H1 (cell line): Measurements from ENCODE around the gene LDLRAD4. TPM values are rescaled to one million over a fixed set of nuclear protein-coding genes. Genes with fewer than 3 reads are reported as not detected.

Experiments
- CREB1 ChIP-seq: IDR thresholded peaks from 2 replicates; pipeline ENCODE4 v1.6.1; 2012; ENCODE audit warnings: inconsistent platforms
- USF2 ChIP-seq: IDR thresholded peaks from 2 replicates; pipeline ENCODE4 v1.6.1; 2011; ENCODE audit warnings: low read length, improper control_type of control experiment
- polyA plus RNA-seq, 7 experiments: library from polyadenylated mRNA; depleted of rRNA in 3 of 7; stranded (reverse) in 5 of 7; unstranded in 2 of 7; fragments of >200 nt in 5 of 7; fragments of 200-250 nt in 2 of 7; gene quantifications; 1 replicate in 5 of 7; 2 replicates in 1 of 7; 4 replicates in 1 of 7; pipeline versions ENCODE4 v1.2.1 to v1.2.3, GENCODE V29; 2011 to 2013; ENCODE audit warnings: missing spikeins in 2 of 7, mixed read lengths in 2 of 7
- total RNA-seq: library from RNA; stranded (reverse); fragmentation: NEBNext Ultra II Directional; extraction: Animal tissue kit (Norgen Biotek cat#: 25700); gene quantifications from 2 replicates; pipeline ENCODE4 v1.2.1, GENCODE V29; 2021

Gene LDLRAD4
- total and polyA plus RNA-seq, 2 of the 8 experiments (the other 6 are each of a cell fraction or from before 2014, with no cell fraction given) = 0.77 to 1.4 TPM

DNA sequence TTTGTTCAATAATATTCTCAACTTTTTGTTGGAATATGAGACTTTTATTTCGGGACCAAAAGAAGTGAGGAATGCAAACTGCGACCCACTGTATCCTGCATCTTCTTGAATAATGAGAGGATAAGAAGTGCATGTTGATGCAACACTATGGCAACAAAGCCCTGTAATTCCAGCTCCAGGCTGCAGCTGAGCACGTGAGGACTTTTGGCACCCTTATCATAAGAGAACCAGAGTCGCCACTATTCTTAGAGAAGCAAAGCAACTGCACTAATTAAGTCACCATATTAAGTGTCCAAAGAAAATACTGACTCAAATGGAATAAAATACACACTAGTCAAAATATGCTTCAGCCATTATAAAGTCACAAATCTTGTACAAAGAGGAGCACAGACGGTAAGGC lies 441.9 kb downstream of the LDLRAD4 start (continued):
- no peak for TF ChIP-seq USF2
- no peak for TF ChIP-seq CREB1
- TF ChIP-seq, all 59 proteins: peak for 0
